ENCODE data around the gene ZNF195.

The ZNF195 gene

DNA sequence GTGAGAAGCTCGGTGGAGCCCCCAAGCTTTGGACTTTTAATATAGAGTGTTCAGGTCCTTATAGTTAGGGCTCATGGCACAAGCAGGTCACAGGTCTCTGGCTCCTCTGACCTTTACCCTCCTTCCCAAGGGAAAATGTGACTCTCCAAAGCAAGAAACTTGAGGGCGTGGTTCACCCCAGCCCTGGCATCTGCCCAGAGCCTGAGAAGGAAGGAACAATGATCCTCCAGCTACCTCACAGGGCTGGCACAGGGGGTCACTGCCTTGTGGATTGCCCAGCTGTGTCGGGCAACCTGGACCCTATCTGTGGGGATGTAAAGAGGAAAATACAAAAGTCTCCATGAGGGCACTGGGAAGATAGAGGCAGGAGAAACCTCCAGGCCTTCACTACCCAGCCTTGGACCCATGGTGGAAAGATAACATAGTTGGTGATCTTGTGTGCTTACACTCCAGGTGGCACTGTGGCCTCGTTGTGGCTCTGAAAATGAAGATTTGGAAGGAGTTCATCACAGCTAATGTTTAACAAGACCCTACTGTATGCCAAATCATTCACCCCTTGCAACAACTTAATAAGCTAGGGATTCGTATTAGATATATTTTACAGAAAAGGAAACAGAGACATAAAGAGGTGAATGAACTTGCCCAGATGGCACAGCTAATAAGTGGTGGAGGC is 3.8 kb upstream of the ZNF195 start:
- H3K4me3 ChIP-seq (ENCODE audit: low read length) = no peak overlapping the region
- no peak for DNase-seq (ENCODE audit: low read depth)
- TF ChIP-seq, protein P1, sequence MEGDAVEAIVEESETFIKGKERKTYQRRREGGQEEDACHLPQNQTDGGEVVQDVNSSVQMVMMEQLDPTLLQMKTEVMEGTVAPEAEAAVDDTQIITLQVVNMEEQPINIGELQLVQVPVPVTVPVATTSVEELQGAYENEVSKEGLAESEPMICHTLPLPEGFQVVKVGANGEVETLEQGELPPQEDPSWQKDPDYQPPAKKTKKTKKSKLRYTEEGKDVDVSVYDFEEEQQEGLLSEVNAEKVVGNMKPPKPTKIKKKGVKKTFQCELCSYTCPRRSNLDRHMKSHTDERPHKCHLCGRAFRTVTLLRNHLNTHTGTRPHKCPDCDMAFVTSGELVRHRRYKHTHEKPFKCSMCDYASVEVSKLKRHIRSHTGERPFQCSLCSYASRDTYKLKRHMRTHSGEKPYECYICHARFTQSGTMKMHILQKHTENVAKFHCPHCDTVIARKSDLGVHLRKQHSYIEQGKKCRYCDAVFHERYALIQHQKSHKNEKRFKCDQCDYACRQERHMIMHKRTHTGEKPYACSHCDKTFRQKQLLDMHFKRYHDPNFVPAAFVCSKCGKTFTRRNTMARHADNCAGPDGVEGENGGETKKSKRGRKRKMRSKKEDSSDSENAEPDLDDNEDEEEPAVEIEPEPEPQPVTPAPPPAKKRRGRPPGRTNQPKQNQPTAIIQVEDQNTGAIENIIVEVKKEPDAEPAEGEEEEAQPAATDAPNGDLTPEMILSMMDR (conservative IDR thresholded peaks at IDR 0.05; ENCODE audit: low read length) = no peak

DNA sequence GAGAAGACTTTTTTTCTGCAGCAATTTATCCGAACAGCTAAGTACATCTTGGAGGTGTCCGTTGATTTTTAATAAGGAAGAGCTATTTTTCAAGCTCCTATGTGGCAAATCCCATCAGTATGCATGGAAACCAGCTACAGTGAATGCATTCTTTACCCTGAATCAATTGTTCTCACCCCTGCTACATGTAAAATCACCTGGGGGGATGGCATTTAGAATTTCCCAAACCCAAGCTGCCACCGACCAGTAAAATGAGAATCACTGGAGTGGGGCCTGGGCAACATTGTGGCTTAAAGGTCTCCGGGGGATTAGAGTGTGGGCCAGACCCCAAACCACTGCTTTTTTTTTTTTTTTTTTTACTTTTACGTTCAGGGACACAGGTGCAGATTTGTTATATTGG is 2.8 kb upstream of the ZNF195 start:
- H3K4me3 ChIP-seq (ENCODE audit: low read length) = peak overlapping the region; percentile 23; the same call in 1 of the 2 replicates
- DNase-seq (ENCODE audit: low read depth) = no peak
- TF ChIP-seq, protein P1 (conservative IDR thresholded peaks at IDR 0.05; ENCODE audit: low read length) = no peak

DNA sequence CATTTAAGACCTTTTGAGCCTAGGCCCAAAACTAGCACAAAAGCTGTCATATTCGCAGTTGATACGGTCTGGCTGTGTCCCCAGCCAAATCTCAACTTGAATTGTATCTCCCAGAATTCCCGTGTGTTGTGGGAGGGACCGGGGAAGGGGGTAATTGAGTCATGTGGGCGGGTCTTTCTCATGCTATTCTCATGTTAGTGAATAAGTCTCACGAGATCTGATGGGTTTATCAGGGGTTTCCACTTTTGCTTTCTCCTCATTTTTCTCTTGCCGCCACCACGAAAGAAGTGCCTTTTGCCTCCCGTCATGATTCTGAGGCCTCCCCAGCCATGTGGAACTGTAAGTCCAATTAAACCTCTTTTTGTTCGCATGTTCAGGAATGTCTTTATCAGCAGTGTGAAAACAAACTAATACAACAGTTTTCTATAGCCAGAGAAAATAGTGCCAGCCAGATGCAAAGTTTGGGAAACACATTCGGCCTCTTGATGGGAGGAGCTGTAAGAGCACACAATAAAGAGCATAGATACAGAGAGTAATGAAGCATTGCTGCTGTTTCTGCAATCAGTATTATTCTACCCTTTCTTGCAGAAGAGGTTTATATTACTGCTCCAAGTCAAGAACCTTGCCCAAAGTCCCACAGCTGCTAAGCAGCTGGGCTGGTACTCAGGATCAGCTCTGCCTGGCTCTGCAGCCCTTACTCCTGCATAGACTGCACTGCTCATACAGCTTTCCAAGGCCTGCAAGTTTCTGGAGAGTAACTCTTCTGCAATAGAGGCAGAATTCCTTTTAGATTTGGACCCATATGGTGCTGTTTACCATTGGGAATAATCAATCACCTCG is 2.0 kb upstream of the ZNF195 start:
- peak; percentile 48 for DNase-seq (ENCODE audit: low read depth)
- TF ChIP-seq, protein P1 (conservative IDR thresholded peaks at IDR 0.05; ENCODE audit: low read length) = no peak
- H3K4me3 ChIP-seq (ENCODE audit: low read length) = peak overlapping the region; percentile 49

DNA sequence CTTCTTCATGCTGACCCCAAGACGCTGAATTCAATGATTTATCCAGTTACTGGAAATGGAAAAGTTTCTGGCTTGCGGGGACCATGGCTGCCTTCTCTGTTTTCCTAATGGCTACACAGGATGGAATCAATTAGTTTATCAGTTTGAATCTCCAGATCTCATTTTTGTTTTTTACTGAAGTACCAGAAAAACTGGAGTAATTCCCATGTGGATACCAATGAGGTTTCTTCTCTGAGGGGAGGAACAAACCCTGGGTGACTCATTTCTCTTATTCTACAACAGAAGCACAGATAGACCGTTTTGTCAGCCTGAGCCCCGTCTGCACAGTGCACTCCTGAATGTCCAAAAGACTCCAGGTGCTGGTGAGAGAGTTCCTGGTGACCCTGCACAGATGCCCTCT is 3.4 kb downstream of the ZNF195 start:
- no peak overlapping the region for H3K4me3 ChIP-seq (ENCODE audit: low read length)

GRCh38 chr11:3370311-3370870 is 8.6 kb downstream of the ZNF195 start:
- H3K4me3 ChIP-seq (ENCODE audit: low read length) = no peak overlapping the region
- TF ChIP-seq, protein P1 (conservative IDR thresholded peaks at IDR 0.05; ENCODE audit: low read length) = no peak
- no peak for DNase-seq (ENCODE audit: low read depth)

More for the DNA sequence above, 3.4 kb downstream of the ZNF195 start:
- TF ChIP-seq, protein P1 (conservative IDR thresholded peaks at IDR 0.05; ENCODE audit: low read length) = no peak
- DNase-seq (ENCODE audit: low read depth) = peak; percentile 40

GRCh38 chr11:3369366-3369765 is 9.6 kb downstream of the ZNF195 start:
- TF ChIP-seq, protein P1 (conservative IDR thresholded peaks at IDR 0.05; ENCODE audit: low read length) = no peak
- no peak overlapping the region for H3K4me3 ChIP-seq (ENCODE audit: low read length)
- DNase-seq (ENCODE audit: low read depth) = no peak

Measured in AG10803 (cell line).